OCI-M2 (cell line): ENCODE data around the gene CAPN10.

Experiments used
- DNase-seq: peaks from one replicate; lab custom pipeline; 2025; ENCODE audit not compliant: unreplicated experiment; lab: John Stamatoyannopoulos, UW

CAPN10 gene

GRCh38 chr2:240620859-240621258 lies 34.3 kb downstream of the CAPN10 start:
- no peak for DNase-seq

- no peak for DNase-seq
Observed at GRCh38 chr2:240622060-240622411, 35.5 kb downstream of the CAPN10 start.

- DNase-seq, result no peak
Observed at GRCh38 chr2:240622531-240623235, 36.1 kb downstream of the CAPN10 start.

- no peak for DNase-seq
Observed at GRCh38 chr2:240623531-240624010, 37.0 kb downstream of the CAPN10 start.

GRCh38 chr2:240624011-240624949 lies 37.7 kb downstream of the CAPN10 start:
- no peak for DNase-seq

GRCh38 chr2:240624950-240625621 lies 38.6 kb downstream of the CAPN10 start, which contains the start of gene GPR35:
Gene GPR35 (plus strand): TSS chr2:240625480. CDS start chr2:240629953, 4,473 bp downstream.
- DNase-seq, result no peak

- DNase-seq, result no peak
Observed at GRCh38 chr2:240626531-240627300, 40.2 kb downstream of the CAPN10 start.

GRCh38 chr2:240627736-240628506 lies 41.4 kb downstream of the CAPN10 start:
- no peak for DNase-seq

GRCh38 chr2:240628507-240628807 lies 41.9 kb downstream of the CAPN10 start:
- no peak for DNase-seq

- no peak for DNase-seq
Observed at GRCh38 chr2:240628808-240629618, 42.5 kb downstream of the CAPN10 start.

- no peak for DNase-seq
Observed at GRCh38 chr2:240629619-240629967, 43.1 kb downstream of the CAPN10 start.

- no peak for DNase-seq
Observed at GRCh38 chr2:240629968-240630770, 43.6 kb downstream of the CAPN10 start.

- DNase-seq, result no peak
Observed at GRCh38 chr2:240630771-240631547, 44.4 kb downstream of the CAPN10 start.

GRCh38 chr2:240631548-240632305 lies 45.2 kb downstream of the CAPN10 start:
- DNase-seq, result no peak

- DNase-seq, result no peak
Observed at GRCh38 chr2:240632306-240632721, 45.8 kb downstream of the CAPN10 start.

- no peak for DNase-seq
Observed at GRCh38 chr2:240635121-240635997, 48.8 kb downstream of the CAPN10 start.
